Astrocyte of the spinal cord (primary cell): ENCODE measurements around the gene OR8B4.
"Not testable (repeated sequence)": the region's sequence is repeated elsewhere in the genome, so short reads cannot be mapped to it uniquely, and the experiment has no call there.

ENCODE experiments used
- DNase-seq: peaks from one replicate; pipeline ENCODE4 v3.0.0; 2011; ENCODE audit warnings: low read depth, low spot score
- H3K4me3 ChIP-seq: 2 replicates; pipeline ENCODE4 v1.5.1; 2011; ENCODE audit warnings: low read depth, mild to moderate bottlenecking, low read length, moderate library complexity
- in situ Hi-C: cut with HindIII; loops from 2 replicates; pipeline ENCODE4 v1.10.0; 2017; ENCODE audit warnings: low sequenced_read_pairs
- TF ChIP-seq, protein P1 (sequence below): IDR thresholded peaks from 2 replicates; pipeline ENCODE4 v1.5.1; 2012; ENCODE audit warnings: low read depth, mild to moderate bottlenecking, low read length, inconsistent platforms

Gene OR8B4

DNA sequence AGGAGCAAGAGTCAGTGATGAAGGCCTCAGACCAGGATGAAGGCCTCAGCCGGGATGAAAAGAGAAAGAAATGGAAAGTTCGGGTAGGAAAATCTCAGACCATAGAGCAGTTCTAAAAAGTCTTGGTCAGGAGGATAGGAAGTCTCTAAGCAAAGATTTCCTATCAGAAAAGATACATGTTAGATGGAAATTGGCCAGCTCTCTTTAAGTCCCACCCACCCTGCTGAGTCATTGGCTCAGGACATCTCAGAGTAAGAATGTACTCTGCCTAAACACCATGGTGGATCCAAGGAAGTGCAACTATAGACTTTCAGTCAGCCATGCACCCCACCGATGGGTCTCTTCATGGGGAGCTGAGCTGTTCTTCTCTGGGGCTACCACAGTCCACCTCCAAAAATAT, 30.3 kb downstream of the OR8B4 start:
- in situ Hi-C loops: no loop called here
- peak; percentile 38 for DNase-seq
- no peak overlapping the region for H3K4me3 ChIP-seq
- TF ChIP-seq, protein P1, sequence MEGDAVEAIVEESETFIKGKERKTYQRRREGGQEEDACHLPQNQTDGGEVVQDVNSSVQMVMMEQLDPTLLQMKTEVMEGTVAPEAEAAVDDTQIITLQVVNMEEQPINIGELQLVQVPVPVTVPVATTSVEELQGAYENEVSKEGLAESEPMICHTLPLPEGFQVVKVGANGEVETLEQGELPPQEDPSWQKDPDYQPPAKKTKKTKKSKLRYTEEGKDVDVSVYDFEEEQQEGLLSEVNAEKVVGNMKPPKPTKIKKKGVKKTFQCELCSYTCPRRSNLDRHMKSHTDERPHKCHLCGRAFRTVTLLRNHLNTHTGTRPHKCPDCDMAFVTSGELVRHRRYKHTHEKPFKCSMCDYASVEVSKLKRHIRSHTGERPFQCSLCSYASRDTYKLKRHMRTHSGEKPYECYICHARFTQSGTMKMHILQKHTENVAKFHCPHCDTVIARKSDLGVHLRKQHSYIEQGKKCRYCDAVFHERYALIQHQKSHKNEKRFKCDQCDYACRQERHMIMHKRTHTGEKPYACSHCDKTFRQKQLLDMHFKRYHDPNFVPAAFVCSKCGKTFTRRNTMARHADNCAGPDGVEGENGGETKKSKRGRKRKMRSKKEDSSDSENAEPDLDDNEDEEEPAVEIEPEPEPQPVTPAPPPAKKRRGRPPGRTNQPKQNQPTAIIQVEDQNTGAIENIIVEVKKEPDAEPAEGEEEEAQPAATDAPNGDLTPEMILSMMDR: no peak

DNA sequence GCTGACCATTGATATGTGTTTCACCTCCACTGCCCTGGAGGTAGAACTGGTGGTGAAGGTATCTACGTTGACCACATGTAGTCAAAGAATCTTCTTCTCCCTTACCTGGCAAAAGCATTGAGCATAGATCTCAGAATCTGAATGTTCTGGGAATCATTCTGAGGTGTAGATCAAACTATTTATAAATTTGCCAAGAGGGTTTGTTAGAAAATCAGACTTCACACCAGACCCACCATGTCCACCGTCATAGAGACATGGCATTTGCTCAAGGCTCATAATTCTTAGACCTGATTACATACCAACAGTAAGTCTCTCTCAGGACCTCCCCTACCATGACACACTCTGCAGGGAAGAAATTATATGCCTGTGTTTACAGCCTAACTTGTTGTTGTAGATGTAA, 40.3 kb downstream of the OR8B4 start, which contains the start of gene OR8B2:
OR8B2 (minus strand) TSS at position 101 of the 400 bp plus-strand sequence. CDS start 1,156 bp downstream, outside the sequence.
- in situ Hi-C loops: no loop called here
- TF ChIP-seq, protein P1: no peak
- H3K4me3 ChIP-seq: no peak within 1 kb of the TSS
- DNase-seq: no peak

DNA sequence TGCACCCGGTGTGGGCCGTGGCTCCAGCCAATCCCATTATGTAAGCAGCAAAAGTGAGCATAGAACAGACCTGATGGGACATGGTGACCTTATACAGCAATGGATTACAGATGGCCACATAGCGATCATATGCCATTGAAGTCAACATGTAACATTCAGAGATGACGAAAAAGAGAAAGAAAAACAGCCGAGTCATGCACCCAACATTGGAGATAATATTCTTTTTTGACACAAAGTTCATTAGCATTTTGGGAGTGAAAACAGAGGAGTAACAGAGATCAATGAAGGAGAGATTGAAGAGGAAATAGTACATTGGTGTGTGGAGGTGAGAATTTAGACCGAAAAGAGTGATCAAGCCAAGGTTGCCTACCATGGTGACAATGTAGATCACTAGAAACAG, 41.8 kb downstream of the OR8B4 start:
- H3K4me3 ChIP-seq, DNase-seq, in situ Hi-C loops: not testable (repeated sequence)

DNA sequence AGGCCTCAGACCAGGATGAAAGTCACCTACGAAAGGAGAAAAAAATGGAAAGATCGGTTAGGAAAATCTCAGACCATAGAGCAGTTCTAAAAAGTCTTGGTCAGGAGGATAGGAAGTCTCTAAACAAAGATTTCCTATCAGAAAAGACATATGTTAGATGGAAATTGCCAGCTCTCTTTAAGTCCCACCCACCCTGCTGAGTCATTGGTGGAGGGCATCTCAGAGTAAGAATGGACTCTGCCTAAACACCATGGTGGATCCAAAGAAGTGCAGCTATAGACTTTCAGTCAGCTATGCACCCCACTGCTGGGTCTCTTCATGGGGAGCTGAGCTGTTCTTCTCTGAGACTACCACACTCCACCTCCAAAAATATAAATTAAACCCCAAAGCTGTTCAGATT, 44.1 kb downstream of the OR8B4 start:
- in situ Hi-C loops: no loop called here
- DNase-seq: no peak
- TF ChIP-seq, protein P1: no peak
- no peak overlapping the region for H3K4me3 ChIP-seq

DNA sequence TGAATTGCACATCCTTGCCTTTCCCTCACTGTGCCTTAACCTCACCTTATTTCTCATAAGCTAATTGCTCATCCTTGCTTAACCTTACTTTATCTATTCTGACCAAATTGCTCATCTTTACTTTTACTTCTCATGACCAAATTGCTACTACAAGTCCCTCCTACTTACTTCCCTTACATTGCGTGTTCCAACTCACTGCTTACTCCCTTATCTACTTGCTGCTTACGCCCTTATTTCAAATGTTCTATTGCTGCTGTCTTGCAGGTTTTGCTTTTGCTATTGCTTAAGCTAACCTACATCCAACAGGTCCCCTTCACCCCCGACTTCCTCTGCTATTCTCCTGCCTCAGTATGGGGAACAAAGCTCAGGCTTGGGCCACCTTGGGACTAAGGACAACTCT, 48.4 kb downstream of the OR8B4 start:
- TF ChIP-seq, protein P1: no peak
- DNase-seq: no peak
- in situ Hi-C loops: no loop called here
- no peak overlapping the region for H3K4me3 ChIP-seq
